ENCODE results near the gene GPR37.

DNA sequence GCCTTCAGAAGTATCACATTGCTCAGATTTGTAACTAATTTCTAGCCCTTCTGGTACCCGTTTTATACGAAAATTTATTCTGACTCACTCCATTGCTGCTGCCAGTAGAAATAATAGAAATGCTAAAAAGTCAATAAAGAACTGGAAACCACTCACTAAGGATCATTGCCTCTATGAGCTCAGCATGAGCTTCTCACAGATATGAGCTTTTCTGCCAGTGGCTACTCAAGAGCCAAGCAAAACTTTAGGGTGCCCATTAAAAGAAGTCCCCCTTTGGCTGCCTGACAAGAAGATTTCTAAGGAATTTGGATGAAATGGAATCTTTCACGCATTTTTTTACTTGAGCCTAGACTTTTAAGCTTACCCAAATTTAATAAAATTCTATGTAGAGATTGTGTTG, 52.5 kb downstream of the GPR37 start:
- TF ChIP-seq RAD21 (conservative IDR thresholded peaks at IDR 0.05) (no peak), EZH2 (IDR thresholded peaks at IDR 0.05; ENCODE audit: borderline replicate concordance, insufficient read depth, low read length, poor library complexity, severe bottlenecking) (no peak), TAF1 (IDR thresholded peaks at IDR 0.05; ENCODE audit: low read depth) (no peak), POLR2AphosphoS5 (IDR thresholded peaks at IDR 0.05) (no peak)
- TF ChIP-seq, protein P1, sequence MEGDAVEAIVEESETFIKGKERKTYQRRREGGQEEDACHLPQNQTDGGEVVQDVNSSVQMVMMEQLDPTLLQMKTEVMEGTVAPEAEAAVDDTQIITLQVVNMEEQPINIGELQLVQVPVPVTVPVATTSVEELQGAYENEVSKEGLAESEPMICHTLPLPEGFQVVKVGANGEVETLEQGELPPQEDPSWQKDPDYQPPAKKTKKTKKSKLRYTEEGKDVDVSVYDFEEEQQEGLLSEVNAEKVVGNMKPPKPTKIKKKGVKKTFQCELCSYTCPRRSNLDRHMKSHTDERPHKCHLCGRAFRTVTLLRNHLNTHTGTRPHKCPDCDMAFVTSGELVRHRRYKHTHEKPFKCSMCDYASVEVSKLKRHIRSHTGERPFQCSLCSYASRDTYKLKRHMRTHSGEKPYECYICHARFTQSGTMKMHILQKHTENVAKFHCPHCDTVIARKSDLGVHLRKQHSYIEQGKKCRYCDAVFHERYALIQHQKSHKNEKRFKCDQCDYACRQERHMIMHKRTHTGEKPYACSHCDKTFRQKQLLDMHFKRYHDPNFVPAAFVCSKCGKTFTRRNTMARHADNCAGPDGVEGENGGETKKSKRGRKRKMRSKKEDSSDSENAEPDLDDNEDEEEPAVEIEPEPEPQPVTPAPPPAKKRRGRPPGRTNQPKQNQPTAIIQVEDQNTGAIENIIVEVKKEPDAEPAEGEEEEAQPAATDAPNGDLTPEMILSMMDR (IDR thresholded peaks at IDR 0.05; ENCODE audit: poor library complexity, severe bottlenecking): no peak
- TF ChIP-seq, protein P2, sequence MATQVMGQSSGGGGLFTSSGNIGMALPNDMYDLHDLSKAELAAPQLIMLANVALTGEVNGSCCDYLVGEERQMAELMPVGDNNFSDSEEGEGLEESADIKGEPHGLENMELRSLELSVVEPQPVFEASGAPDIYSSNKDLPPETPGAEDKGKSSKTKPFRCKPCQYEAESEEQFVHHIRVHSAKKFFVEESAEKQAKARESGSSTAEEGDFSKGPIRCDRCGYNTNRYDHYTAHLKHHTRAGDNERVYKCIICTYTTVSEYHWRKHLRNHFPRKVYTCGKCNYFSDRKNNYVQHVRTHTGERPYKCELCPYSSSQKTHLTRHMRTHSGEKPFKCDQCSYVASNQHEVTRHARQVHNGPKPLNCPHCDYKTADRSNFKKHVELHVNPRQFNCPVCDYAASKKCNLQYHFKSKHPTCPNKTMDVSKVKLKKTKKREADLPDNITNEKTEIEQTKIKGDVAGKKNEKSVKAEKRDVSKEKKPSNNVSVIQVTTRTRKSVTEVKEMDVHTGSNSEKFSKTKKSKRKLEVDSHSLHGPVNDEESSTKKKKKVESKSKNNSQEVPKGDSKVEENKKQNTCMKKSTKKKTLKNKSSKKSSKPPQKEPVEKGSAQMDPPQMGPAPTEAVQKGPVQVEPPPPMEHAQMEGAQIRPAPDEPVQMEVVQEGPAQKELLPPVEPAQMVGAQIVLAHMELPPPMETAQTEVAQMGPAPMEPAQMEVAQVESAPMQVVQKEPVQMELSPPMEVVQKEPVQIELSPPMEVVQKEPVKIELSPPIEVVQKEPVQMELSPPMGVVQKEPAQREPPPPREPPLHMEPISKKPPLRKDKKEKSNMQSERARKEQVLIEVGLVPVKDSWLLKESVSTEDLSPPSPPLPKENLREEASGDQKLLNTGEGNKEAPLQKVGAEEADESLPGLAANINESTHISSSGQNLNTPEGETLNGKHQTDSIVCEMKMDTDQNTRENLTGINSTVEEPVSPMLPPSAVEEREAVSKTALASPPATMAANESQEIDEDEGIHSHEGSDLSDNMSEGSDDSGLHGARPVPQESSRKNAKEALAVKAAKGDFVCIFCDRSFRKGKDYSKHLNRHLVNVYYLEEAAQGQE (IDR thresholded peaks at IDR 0.05; ENCODE audit: borderline replicate concordance): no peak
